ENCODE measurements around the gene ZNF680.
"Not testable (repeated sequence)": the region's sequence is repeated elsewhere in the genome, so short reads cannot be mapped to it uniquely, and the experiment has no call there.

The ZNF680 gene

GRCh38 chr7:64581926-64582894, 19.3 kb upstream of the ZNF680 start:
- H3K27me3 ChIP-seq (ENCODE audit: control insufficient read depth in 1 of 2, insufficient read depth in 2 of 2, low read length in 2 of 2), result no peaks in the 10 kb centered on the region
- H3K36me3 ChIP-seq (ENCODE audit: control insufficient read depth in 2 of 2, insufficient read depth in 2 of 2, low read length in 2 of 2), result no peaks in the 10 kb centered on the region
- H3K9me3 ChIP-seq (ENCODE audit: control insufficient read depth in 2 of 2, low read length in 2 of 2), result no peaks in the 10 kb centered on the region
- no peaks in the 10 kb centered on the region for H3K4me1 ChIP-seq (ENCODE audit: control insufficient read depth, insufficient read depth, low read length)
- no peak overlapping the region for H3K4me3 ChIP-seq (ENCODE audit: low read length in 2 of 2)
- no peak overlapping the region for H3K9ac ChIP-seq (ENCODE audit: low read length in 2 of 2)
- H3K27ac ChIP-seq (ENCODE audit: low read length), result no peak overlapping the region

GRCh38 chr7:64581391-64581790, 18.5 kb upstream of the ZNF680 start:
- Histone ChIP-seq H3K36me3 (ENCODE audit: control insufficient read depth in 2 of 2, insufficient read depth in 2 of 2, low read length in 2 of 2) (no peaks in the 10 kb centered on the region), H3K4me1 (ENCODE audit: control insufficient read depth, insufficient read depth, low read length) (no peaks in the 10 kb centered on the region), H3K4me3 (ENCODE audit: low read length in 2 of 2) (no peak overlapping the region), H3K9me3 (ENCODE audit: control insufficient read depth in 2 of 2, low read length in 2 of 2) (no peaks in the 10 kb centered on the region), H3K27ac (ENCODE audit: low read length) (no peak overlapping the region), H3K27me3 (ENCODE audit: control insufficient read depth in 1 of 2, insufficient read depth in 2 of 2, low read length in 2 of 2) (no peaks in the 10 kb centered on the region), H3K9ac (ENCODE audit: low read length in 2 of 2) (no peak overlapping the region)

GRCh38 chr7:64574540-64575099, 11.7 kb upstream of the ZNF680 start:
- Histone ChIP-seq H3K36me3 (ENCODE audit: control insufficient read depth in 2 of 2, insufficient read depth in 2 of 2, low read length in 2 of 2) (no peaks in the 10 kb centered on the region), H3K9ac (ENCODE audit: low read length in 2 of 2) (no peak overlapping the region), H3K4me1 (ENCODE audit: control insufficient read depth, insufficient read depth, low read length) (peaks cover 10% of the 10 kb centered on the region), H3K27me3 (ENCODE audit: control insufficient read depth in 1 of 2, insufficient read depth in 2 of 2, low read length in 2 of 2) (peaks cover 0 to 5% of the 10 kb centered on the region in 2 donors), H3K9me3 (ENCODE audit: control insufficient read depth in 2 of 2, low read length in 2 of 2) (no peaks in the 10 kb centered on the region), H3K4me3 (ENCODE audit: low read length in 2 of 2) (peak overlapping the region; percentile 63 to 69), H3K27ac (ENCODE audit: low read length) (no peak overlapping the region)

GRCh38 chr7:64570284-64570605, 7.4 kb upstream of the ZNF680 start:
- peaks cover 15% of the 10 kb centered on the region for H3K4me1 ChIP-seq (ENCODE audit: control insufficient read depth, insufficient read depth, low read length)
- not testable (repeated sequence) for H3K27me3 ChIP-seq (ENCODE audit: control insufficient read depth in 1 of 2, insufficient read depth in 2 of 2, low read length in 2 of 2); H3K9ac ChIP-seq (ENCODE audit: low read length in 2 of 2); H3K36me3 ChIP-seq (ENCODE audit: control insufficient read depth in 2 of 2, insufficient read depth in 2 of 2, low read length in 2 of 2); H3K9me3 ChIP-seq (ENCODE audit: control insufficient read depth in 2 of 2, low read length in 2 of 2); H3K27ac ChIP-seq (ENCODE audit: low read length)
- H3K4me3 ChIP-seq (ENCODE audit: low read length in 2 of 2), result peak overlapping the region; percentile 70 to 72

- Histone ChIP-seq H3K4me3 (ENCODE audit: low read length in 2 of 2) (peak overlapping the region; percentile 70 to 72), H3K4me1 (ENCODE audit: control insufficient read depth, insufficient read depth, low read length) (peaks cover 11% of the 10 kb centered on the region), H3K9ac (ENCODE audit: low read length in 2 of 2) (peak overlapping the region; percentile 21 to 22)
- H3K36me3 ChIP-seq (ENCODE audit: control insufficient read depth in 2 of 2, insufficient read depth in 2 of 2, low read length in 2 of 2); H3K9me3 ChIP-seq (ENCODE audit: control insufficient read depth in 2 of 2, low read length in 2 of 2); H3K27ac ChIP-seq (ENCODE audit: low read length); H3K27me3 ChIP-seq (ENCODE audit: control insufficient read depth in 1 of 2, insufficient read depth in 2 of 2, low read length in 2 of 2): not testable (repeated sequence)
Observed at GRCh38 chr7:64569372-64570283, 6.8 kb upstream of the ZNF680 start.

GRCh38 chr7:64562256-64562625, 630 bp downstream of the ZNF680 start:
- H3K27ac ChIP-seq (ENCODE audit: low read length), result peak overlapping the region; percentile 78
- no peaks in the 10 kb centered on the region for H3K9me3 ChIP-seq (ENCODE audit: control insufficient read depth in 2 of 2, low read length in 2 of 2)
- H3K9ac ChIP-seq (ENCODE audit: low read length in 2 of 2), result peak overlapping the region; percentile 72 to 84
- no peaks in the 10 kb centered on the region for H3K27me3 ChIP-seq (ENCODE audit: control insufficient read depth in 1 of 2, insufficient read depth in 2 of 2, low read length in 2 of 2)
- no peaks in the 10 kb centered on the region for H3K36me3 ChIP-seq (ENCODE audit: control insufficient read depth in 2 of 2, insufficient read depth in 2 of 2, low read length in 2 of 2)
- H3K4me3 ChIP-seq (ENCODE audit: low read length in 2 of 2), result peak overlapping the region; percentile 98
- peaks cover 6% of the 10 kb centered on the region for H3K4me1 ChIP-seq (ENCODE audit: control insufficient read depth, insufficient read depth, low read length)

- Histone ChIP-seq H3K27me3 (ENCODE audit: control insufficient read depth in 1 of 2, insufficient read depth in 2 of 2, low read length in 2 of 2) (no peaks in the 10 kb centered on the region), H3K36me3 (ENCODE audit: control insufficient read depth in 2 of 2, insufficient read depth in 2 of 2, low read length in 2 of 2) (no peaks in the 10 kb centered on the region), H3K9ac (ENCODE audit: low read length in 2 of 2) (no peak overlapping the region), H3K4me1 (ENCODE audit: control insufficient read depth, insufficient read depth, low read length) (peaks cover 6% of the 10 kb centered on the region), H3K9me3 (ENCODE audit: control insufficient read depth in 2 of 2, low read length in 2 of 2) (no peaks in the 10 kb centered on the region), H3K4me3 (ENCODE audit: low read length in 2 of 2) (no peak overlapping the region), H3K27ac (ENCODE audit: low read length) (no peak overlapping the region)
Observed at GRCh38 chr7:64559206-64559605, 3.7 kb downstream of the ZNF680 start.

- peaks cover 6% of the 10 kb centered on the region for H3K4me1 ChIP-seq (ENCODE audit: control insufficient read depth, insufficient read depth, low read length)
- H3K9me3 ChIP-seq (ENCODE audit: control insufficient read depth in 2 of 2, low read length in 2 of 2), result no peaks in the 10 kb centered on the region
- H3K27ac ChIP-seq (ENCODE audit: low read length), result no peak overlapping the region
- no peaks in the 10 kb centered on the region for H3K27me3 ChIP-seq (ENCODE audit: control insufficient read depth in 1 of 2, insufficient read depth in 2 of 2, low read length in 2 of 2)
- no peaks in the 10 kb centered on the region for H3K36me3 ChIP-seq (ENCODE audit: control insufficient read depth in 2 of 2, insufficient read depth in 2 of 2, low read length in 2 of 2)
- H3K4me3 ChIP-seq (ENCODE audit: low read length in 2 of 2), result no peak overlapping the region
- no peak overlapping the region for H3K9ac ChIP-seq (ENCODE audit: low read length in 2 of 2)
Observed at GRCh38 chr7:64558781-64559180, 4.1 kb downstream of the ZNF680 start.

- Histone ChIP-seq H3K27ac (ENCODE audit: low read length) (no peak overlapping the region), H3K36me3 (ENCODE audit: control insufficient read depth in 2 of 2, insufficient read depth in 2 of 2, low read length in 2 of 2) (no peaks in the 10 kb centered on the region), H3K9me3 (ENCODE audit: control insufficient read depth in 2 of 2, low read length in 2 of 2) (no peaks in the 10 kb centered on the region), H3K9ac (ENCODE audit: low read length in 2 of 2) (peak overlapping the region in 1 of 2 donors; percentile 36), H3K4me3 (ENCODE audit: low read length in 2 of 2) (no peak overlapping the region), H3K4me1 (ENCODE audit: control insufficient read depth, insufficient read depth, low read length) (peaks cover 6% of the 10 kb centered on the region), H3K27me3 (ENCODE audit: control insufficient read depth in 1 of 2, insufficient read depth in 2 of 2, low read length in 2 of 2) (no peaks in the 10 kb centered on the region)
Observed at GRCh38 chr7:64558323-64558705, 4.6 kb downstream of the ZNF680 start.

- Histone ChIP-seq H3K4me1 (ENCODE audit: control insufficient read depth, insufficient read depth, low read length) (peaks cover 6% of the 10 kb centered on the region), H3K9me3 (ENCODE audit: control insufficient read depth in 2 of 2, low read length in 2 of 2) (no peaks in the 10 kb centered on the region), H3K9ac (ENCODE audit: low read length in 2 of 2) (no peak overlapping the region), H3K4me3 (ENCODE audit: low read length in 2 of 2) (no peak overlapping the region), H3K36me3 (ENCODE audit: control insufficient read depth in 2 of 2, insufficient read depth in 2 of 2, low read length in 2 of 2) (no peaks in the 10 kb centered on the region), H3K27ac (ENCODE audit: low read length) (no peak overlapping the region), H3K27me3 (ENCODE audit: control insufficient read depth in 1 of 2, insufficient read depth in 2 of 2, low read length in 2 of 2) (no peaks in the 10 kb centered on the region)
Observed at GRCh38 chr7:64557601-64558322, 5.1 kb downstream of the ZNF680 start.

Data from stomach smooth muscle (tissue), 2 donors.